Measurements from ENCODE around the gene DDAH2. TPM values are rescaled to one million over a fixed set of nuclear protein-coding genes. Genes with fewer than 3 reads are reported as not detected.

DDAH2 gene
- total RNA-seq, 1 experiment from 2014 or later, result 43.4 TPM

DNA sequence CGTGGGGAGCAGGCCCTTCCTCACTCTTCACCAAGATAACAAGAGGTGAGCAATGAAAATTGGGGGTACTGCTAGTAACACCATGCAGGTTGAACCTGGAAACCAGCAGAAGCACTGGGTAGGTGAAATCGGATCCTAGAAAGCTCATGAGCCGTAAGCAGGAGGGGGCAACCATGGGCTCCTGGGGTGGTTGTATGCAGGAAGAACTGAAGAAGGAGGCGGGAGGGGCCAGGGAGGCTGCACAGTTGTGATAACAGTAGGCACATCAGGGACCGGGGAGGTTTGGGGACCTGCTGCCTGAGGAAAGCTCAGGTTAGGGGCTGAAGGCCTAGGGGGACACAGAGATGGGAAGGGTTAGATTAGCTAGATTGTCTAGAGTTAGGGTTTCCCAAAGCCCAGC lies 42.6 kb downstream of the DDAH2 start:
- peaks cover 7 to 25% of the 10 kb centered on the region in 2 experiments; a peak in 2 of 4 replicates for H3K36me3 ChIP-seq (ENCODE audit: control insufficient read depth in 1 of 2, insufficient read depth in 2 of 2, low read length in 2 of 2)
- no peak overlapping the region for H3K4me2 ChIP-seq (ENCODE audit: low read length)
- ATAC-seq, result no peak
- ChIA-PET RAD21 (ENCODE audit: low non-redundant PET in 1 of 2, low total read pairs in 2 of 2, uncharacterized antibody in 2 of 2, unreplicated experiment in 2 of 2) (no interaction called here), POLR2A (no interaction called here), CTCF (no interaction called here)
- no peaks in the 10 kb centered on the region for H3K79me2 ChIP-seq (ENCODE audit: insufficient read depth, low read length)
- no peak for TF ChIP-seq EZH2phosphoT487 (IDR thresholded peaks at IDR 0.05; ENCODE audit: borderline replicate concordance)
- no peak for TF ChIP-seq POLR2A (IDR thresholded peaks at IDR 0.05; ENCODE audit: borderline replicate concordance, extremely low read depth, insufficient read depth, insufficient read length)
- TF ChIP-seq SRF (IDR thresholded peaks at IDR 0.05; ENCODE audit: low read depth), result no peak
- TF ChIP-seq SIN3A (IDR thresholded peaks at IDR 0.05; ENCODE audit: low read depth), result no peak
- TF ChIP-seq YY1 (IDR thresholded peaks at IDR 0.05; ENCODE audit: extremely low read depth, insufficient replicate concordance, low read depth, low read length), result no peak
- TF ChIP-seq EZH2 (IDR thresholded peaks at IDR 0.05), result no peak
- TF ChIP-seq EGR1 (IDR thresholded peaks at IDR 0.05; ENCODE audit: low read depth), result no peak
- TF ChIP-seq SP1 (IDR thresholded peaks at IDR 0.05; ENCODE audit: low read depth), result no peak
- TF ChIP-seq ZNF274 (IDR thresholded peaks at IDR 0.05; ENCODE audit: low read depth, low read length), result no peak
- TF ChIP-seq, protein P1, sequence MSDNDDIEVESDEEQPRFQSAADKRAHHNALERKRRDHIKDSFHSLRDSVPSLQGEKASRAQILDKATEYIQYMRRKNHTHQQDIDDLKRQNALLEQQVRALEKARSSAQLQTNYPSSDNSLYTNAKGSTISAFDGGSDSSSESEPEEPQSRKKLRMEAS (IDR thresholded peaks at IDR 0.05), result no peak
- intact Hi-C loops (cut with micrococcal nuclease), result no loop called here
- no peak overlapping the region for H2AFZ ChIP-seq (ENCODE audit: low read depth, low read length, poor library complexity, severe bottlenecking)
- no peaks in the 10 kb centered on the region for H4K20me1 ChIP-seq (ENCODE audit: insufficient read depth)
- H3K27ac ChIP-seq (ENCODE audit: low read depth, low read length), result no peak overlapping the region
- H3K9me2 ChIP-seq (ENCODE audit: insufficient read depth), result no peaks in the 10 kb centered on the region
- no peak overlapping the region for H3K4me3 ChIP-seq (replicated peaks in 1 of 2; ENCODE audit: low read depth in 1 of 2, low read length in 2 of 2)
- no peaks in the 10 kb centered on the region for H3K9me3 ChIP-seq (ENCODE audit: control insufficient read depth in 1 of 2, insufficient read depth in 1 of 2, low read depth in 1 of 2, low read length in 2 of 2)
- no peaks in the 10 kb centered on the region for H3K27me3 ChIP-seq (ENCODE audit: insufficient read depth, low read length)
- H3K4me1 ChIP-seq (ENCODE audit: control insufficient read depth in 1 of 2, insufficient read depth in 2 of 2, low read length in 2 of 2), result peaks cover 14 to 21% of the 10 kb centered on the region in 2 experiments
- H3K9ac ChIP-seq (ENCODE audit: low read length), result no peak overlapping the region
- BruUV-seq (replicated peaks), result no TSS peak
- DNase-seq (ENCODE audit: low read depth, low spot score), result no peak

DNA sequence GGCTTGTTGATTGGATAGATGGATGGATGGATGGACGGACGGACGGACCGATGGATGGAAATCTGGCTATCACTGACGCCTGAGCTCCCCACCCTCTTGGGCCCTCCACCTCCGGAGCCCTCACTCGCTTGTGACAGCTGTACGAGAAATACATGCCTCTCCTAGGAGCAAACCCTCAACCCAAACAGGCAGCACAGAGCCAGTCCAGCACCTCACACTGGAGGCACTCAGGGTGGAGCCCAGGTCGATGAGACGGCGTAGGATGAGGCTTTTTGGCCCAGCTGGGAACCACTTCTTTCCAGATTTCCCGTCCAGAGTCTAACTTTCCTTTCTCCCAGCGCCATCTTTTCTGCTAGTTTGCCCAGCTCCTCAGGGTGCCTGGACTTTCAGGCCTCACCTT lies 45.5 kb downstream of the DDAH2 start:
- ChIA-PET RAD21 (ENCODE audit: low non-redundant PET in 1 of 2, low total read pairs in 2 of 2, uncharacterized antibody in 2 of 2, unreplicated experiment in 2 of 2) (no interaction called here), POLR2A (no interaction called here), CTCF (interaction anchor here (1.6 kb wide), 1 partner anchor 90 kb away, joined by 3 read pairs; no protein-coding TSS in a partner anchor)
- Histone ChIP-seq H3K9me2 (ENCODE audit: insufficient read depth) (no peaks in the 10 kb centered on the region), H2AFZ (ENCODE audit: low read depth, low read length, poor library complexity, severe bottlenecking) (no peak overlapping the region), H3K4me2 (ENCODE audit: low read length) (no peak overlapping the region), H4K20me1 (ENCODE audit: insufficient read depth) (no peaks in the 10 kb centered on the region), H3K79me2 (ENCODE audit: insufficient read depth, low read length) (no peaks in the 10 kb centered on the region), H3K27ac (ENCODE audit: low read depth, low read length) (no peak overlapping the region), H3K4me3 (replicated peaks in 1 of 2; ENCODE audit: low read depth in 1 of 2, low read length in 2 of 2) (no peak overlapping the region), H3K36me3 (ENCODE audit: control insufficient read depth in 1 of 2, insufficient read depth in 2 of 2, low read length in 2 of 2) (peaks cover 5 to 9% of the 10 kb centered on the region in 2 experiments; a peak in 2 of 4 replicates), H3K4me1 (ENCODE audit: control insufficient read depth in 1 of 2, insufficient read depth in 2 of 2, low read length in 2 of 2) (peaks cover 4 to 19% of the 10 kb centered on the region in 2 experiments; a peak in 3 of 4 replicates), H3K27me3 (ENCODE audit: insufficient read depth, low read length) (no peaks in the 10 kb centered on the region), H3K9ac (ENCODE audit: low read length) (no peak overlapping the region), H3K9me3 (ENCODE audit: control insufficient read depth in 1 of 2, insufficient read depth in 1 of 2, low read depth in 1 of 2, low read length in 2 of 2) (no peaks in the 10 kb centered on the region)
- DNase-seq (ENCODE audit: low read depth, low spot score) (no peak), ATAC-seq (no peak)
- BruUV-seq (replicated peaks), result no TSS peak
- TF ChIP-seq, protein P1 (IDR thresholded peaks at IDR 0.05), result no peak
- TF ChIP-seq EZH2 (IDR thresholded peaks at IDR 0.05), result no peak
- TF ChIP-seq, protein P2, sequence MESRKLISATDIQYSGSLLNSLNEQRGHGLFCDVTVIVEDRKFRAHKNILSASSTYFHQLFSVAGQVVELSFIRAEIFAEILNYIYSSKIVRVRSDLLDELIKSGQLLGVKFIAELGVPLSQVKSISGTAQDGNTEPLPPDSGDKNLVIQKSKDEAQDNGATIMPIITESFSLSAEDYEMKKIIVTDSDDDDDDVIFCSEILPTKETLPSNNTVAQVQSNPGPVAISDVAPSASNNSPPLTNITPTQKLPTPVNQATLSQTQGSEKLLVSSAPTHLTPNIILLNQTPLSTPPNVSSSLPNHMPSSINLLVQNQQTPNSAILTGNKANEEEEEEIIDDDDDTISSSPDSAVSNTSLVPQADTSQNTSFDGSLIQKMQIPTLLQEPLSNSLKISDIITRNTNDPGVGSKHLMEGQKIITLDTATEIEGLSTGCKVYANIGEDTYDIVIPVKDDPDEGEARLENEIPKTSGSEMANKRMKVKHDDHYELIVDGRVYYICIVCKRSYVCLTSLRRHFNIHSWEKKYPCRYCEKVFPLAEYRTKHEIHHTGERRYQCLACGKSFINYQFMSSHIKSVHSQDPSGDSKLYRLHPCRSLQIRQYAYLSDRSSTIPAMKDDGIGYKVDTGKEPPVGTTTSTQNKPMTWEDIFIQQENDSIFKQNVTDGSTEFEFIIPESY (IDR thresholded peaks at IDR 0.05; ENCODE audit: extremely low read depth, insufficient replicate concordance, low read length), result no peak
- no peak for TF ChIP-seq ZNF274 (IDR thresholded peaks at IDR 0.05; ENCODE audit: low read depth, low read length)
- no peak for TF ChIP-seq ZFX (IDR thresholded peaks at IDR 0.05)
- no peak for TF ChIP-seq ELF1 (IDR thresholded peaks at IDR 0.05; ENCODE audit: borderline replicate concordance, low read depth)
- no peak for TF ChIP-seq EGR1 (IDR thresholded peaks at IDR 0.05; ENCODE audit: low read depth)
- no peak for TF ChIP-seq SRF (IDR thresholded peaks at IDR 0.05; ENCODE audit: low read depth)
- no peak for TF ChIP-seq CBX3 (IDR thresholded peaks at IDR 0.05; ENCODE audit: low read depth)
- TF ChIP-seq, protein P3, sequence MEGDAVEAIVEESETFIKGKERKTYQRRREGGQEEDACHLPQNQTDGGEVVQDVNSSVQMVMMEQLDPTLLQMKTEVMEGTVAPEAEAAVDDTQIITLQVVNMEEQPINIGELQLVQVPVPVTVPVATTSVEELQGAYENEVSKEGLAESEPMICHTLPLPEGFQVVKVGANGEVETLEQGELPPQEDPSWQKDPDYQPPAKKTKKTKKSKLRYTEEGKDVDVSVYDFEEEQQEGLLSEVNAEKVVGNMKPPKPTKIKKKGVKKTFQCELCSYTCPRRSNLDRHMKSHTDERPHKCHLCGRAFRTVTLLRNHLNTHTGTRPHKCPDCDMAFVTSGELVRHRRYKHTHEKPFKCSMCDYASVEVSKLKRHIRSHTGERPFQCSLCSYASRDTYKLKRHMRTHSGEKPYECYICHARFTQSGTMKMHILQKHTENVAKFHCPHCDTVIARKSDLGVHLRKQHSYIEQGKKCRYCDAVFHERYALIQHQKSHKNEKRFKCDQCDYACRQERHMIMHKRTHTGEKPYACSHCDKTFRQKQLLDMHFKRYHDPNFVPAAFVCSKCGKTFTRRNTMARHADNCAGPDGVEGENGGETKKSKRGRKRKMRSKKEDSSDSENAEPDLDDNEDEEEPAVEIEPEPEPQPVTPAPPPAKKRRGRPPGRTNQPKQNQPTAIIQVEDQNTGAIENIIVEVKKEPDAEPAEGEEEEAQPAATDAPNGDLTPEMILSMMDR (IDR thresholded peaks at IDR 0.05 in 2 of 3, conservative IDR thresholded peaks at IDR 0.05 in 1 of 3; ENCODE audit: borderline replicate concordance in 1 of 3, insufficient read depth in 1 of 3, low read depth in 2 of 3, low read length in 2 of 3), result no peak
- no peak for TF ChIP-seq CEBPB (IDR thresholded peaks at IDR 0.05; ENCODE audit: low read depth)
- TF ChIP-seq YY1 (IDR thresholded peaks at IDR 0.05; ENCODE audit: extremely low read depth, insufficient replicate concordance, low read depth, low read length), result no peak
- no peak for TF ChIP-seq JUND (IDR thresholded peaks at IDR 0.05)
- intact Hi-C loops (cut with micrococcal nuclease), result no loop called here
